Lower leg skin (tissue), 4 donors: ENCODE results near the gene WDFY2. TPM values are rescaled to one million over a fixed set of nuclear protein-coding genes. Genes with fewer than 3 reads are reported as not detected.

ENCODE experiments used
- DNase-seq, 2 donors: peaks; one replicate each; pipeline ENCODE4 v3.0.0-alpha.2; 2019; ENCODE audit warnings: low spot score in 2 of 2
- H3K4me3 ChIP-seq: fragments of 200-600 bp; sonication (generic); 2 replicates; pipeline ENCODE4 v1.5.1; 2017; ENCODE audit warnings: mild to moderate bottlenecking, low read depth; ENCODE audit not compliant: poor library complexity, severe bottlenecking
- CTCF ChIP-seq, 3 donors: fragments of 450-650 bp; IDR thresholded peaks; one replicate each; pipeline ENCODE4 v1.5.1; 2016; ENCODE audit warnings: antibody characterized with exemption in 3 of 3, mild to moderate bottlenecking in 3 of 3, moderate library complexity in 2 of 3
- POLR2A ChIP-seq, 2 donors: fragments of 450-650 bp; IDR thresholded peaks; one replicate each; pipeline ENCODE4 v1.6.1; 2016 to 2017; ENCODE audit warnings: antibody characterized with exemption in 2 of 2, mild to moderate bottlenecking in 1 of 2, moderate library complexity in 1 of 2
- WGBS, 2 donors: methylation state at CpG; one replicate each; pipeline ENCODE4 v1.1.5; 2018; 5-methylcytosine and 5-hydroxymethylcytosine counted together
- intact Hi-C: fragments of 100-400 bp; cut with DNase I; formaldehyde crosslinking; loops from one replicate; pipeline ENCODE4 v1.15.0; 2023; ENCODE audit warnings: low total_unique reads
- total RNA-seq, 4 donors: library from RNA; depleted of rRNA; stranded (reverse); fragments of >200 nt; gene quantifications; one replicate each; pipeline ENCODE4 v1.1.0, GENCODE V29; 2016

The WDFY2 gene
- total RNA-seq, 4 donors from 2014 or later: 20.1 to 40.3 (median 22.4) TPM

- intact Hi-C loops: no loop called here
- 62 to 71% methylated on average over 3 of the region's 3 CpGs for WGBS, 2 donors
- DNase-seq: no peak
- TF ChIP-seq CTCF (IDR thresholded peaks at IDR 0.05): no peak
- TF ChIP-seq POLR2A (IDR thresholded peaks at IDR 0.05): no peak
- no peak overlapping the region for H3K4me3 ChIP-seq
Observed at GRCh38 chr13:51643105-51643881, 59.0 kb downstream of the WDFY2 start.

DNA sequence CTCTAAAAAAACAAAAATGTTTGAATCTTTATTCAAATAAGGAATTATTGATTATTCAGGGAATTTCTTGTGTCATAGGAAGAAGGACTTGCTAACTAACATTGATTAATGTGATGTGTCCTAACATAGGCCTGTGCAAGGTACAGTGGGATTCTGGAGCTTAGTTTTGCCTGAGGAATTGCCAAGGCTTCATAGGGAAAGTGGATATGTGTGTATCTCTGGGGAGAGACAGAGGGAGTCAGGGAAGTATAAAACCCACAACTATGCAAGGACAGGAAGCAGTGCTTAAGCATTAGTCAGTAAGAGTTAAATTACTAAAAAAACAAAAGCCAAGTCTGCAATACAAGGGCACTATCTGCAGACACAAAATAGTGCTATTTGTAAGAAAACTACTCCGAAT lies 59.6 kb downstream of the WDFY2 start:
- DNase-seq: no peak
- H3K4me3 ChIP-seq: no peak overlapping the region
- WGBS, 2 donors: 78 to 85% methylated on average over 1 of the region's 1 CpG
- intact Hi-C loops: no loop called here
- TF ChIP-seq CTCF (IDR thresholded peaks at IDR 0.05) (no peak), POLR2A (IDR thresholded peaks at IDR 0.05) (no peak)

- DNase-seq: no peak
- WGBS, 2 donors: 52 to 57% methylated on average over 1 of the region's 1 CpG
- H3K4me3 ChIP-seq: no peak overlapping the region
- no peak for TF ChIP-seq CTCF (IDR thresholded peaks at IDR 0.05)
- no peak for TF ChIP-seq POLR2A (IDR thresholded peaks at IDR 0.05)
- intact Hi-C loops: no loop called here
Observed at GRCh38 chr13:51644654-51645053, 60.4 kb downstream of the WDFY2 start.

DNA sequence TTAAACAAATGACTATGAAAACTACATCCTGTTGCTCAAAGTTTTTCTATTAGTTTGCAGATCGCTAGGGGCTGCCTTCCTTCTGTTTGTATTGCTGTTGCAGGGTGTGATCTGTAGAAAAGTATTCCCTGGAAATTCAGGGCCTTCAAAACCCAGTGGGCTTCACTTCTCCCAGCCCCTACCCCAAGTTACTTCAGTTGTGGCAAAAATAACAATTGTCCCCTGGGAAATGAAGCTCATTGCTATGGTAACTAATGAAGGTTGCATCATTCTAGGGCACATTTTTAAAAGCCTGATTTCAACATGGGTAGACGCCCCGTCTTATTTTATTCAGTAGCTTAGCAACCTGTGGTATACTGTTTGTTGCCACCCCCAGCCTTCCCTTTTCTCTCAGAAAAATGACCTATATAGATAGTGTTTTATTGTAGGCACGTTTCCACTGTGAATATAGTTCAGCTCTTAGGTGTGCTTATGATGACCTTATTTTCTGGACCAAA lies 60.9 kb downstream of the WDFY2 start:
- 15% methylated on average over 4 of the region's 4 CpGs for WGBS, 2 donors
- intact Hi-C loops: no loop called here
- no peak for DNase-seq
- TF ChIP-seq CTCF (IDR thresholded peaks at IDR 0.05) (no peak), POLR2A (IDR thresholded peaks at IDR 0.05) (no peak)
- no peak overlapping the region for H3K4me3 ChIP-seq

GRCh38 chr13:51645761-51646670 lies 61.8 kb downstream of the WDFY2 start:
- no peak overlapping the region for H3K4me3 ChIP-seq
- WGBS, 2 donors: 80 to 86% methylated on average over 10 of the region's 10 CpGs
- intact Hi-C loops: no loop called here

More at GRCh38 chr13:51645761-51646670, 61.8 kb downstream of the WDFY2 start:
- no peak for TF ChIP-seq POLR2A (IDR thresholded peaks at IDR 0.05)
- TF ChIP-seq CTCF (IDR thresholded peaks at IDR 0.05): no peak
- no peak for DNase-seq
